A549 treated with AZD9567 at 1 μM for 4 hours (cell line): ENCODE measurements around the gene HSP90AB1. TPM values are rescaled to one million over a fixed set of nuclear protein-coding genes. Genes with fewer than 3 reads are reported as not detected.

Experiments
- total RNA-seq: library from RNA; stranded (reverse); fragments of 200-300 nt; extraction: Qiagen RNA extraction; gene quantifications from 5 replicates; pipeline ENCODE4 v1.2.3, GENCODE V29; 2022; ENCODE audit not compliant: insufficient read depth

HSP90AB1 gene
- 1,084 to 1,436 TPM (median 1,192 TPM) in 5 replicates for total RNA-seq

GRCh38 chr6:44246663-44247337 is at the start of gene HSP90AB1:
HSP90AB1 (plus strand) TSS chr6:44247101; CDS start chr6:44248630, 1,529 bp downstream.

GRCh38 chr6:44216677-44217331 is 30.1 kb upstream of the HSP90AB1 start, which contains the start of gene MYMX:
MYMX (plus strand) TSS chr6:44216926; CDS start chr6:44217472, 546 bp downstream.

GRCh38 chr6:44223319-44224028 is 23.4 kb upstream of the HSP90AB1 start, which contains the start of gene SLC29A1:
SLC29A1 (plus strand) TSS chr6:44223595; CDS start chr6:44227314, 3,719 bp downstream.

DNA sequence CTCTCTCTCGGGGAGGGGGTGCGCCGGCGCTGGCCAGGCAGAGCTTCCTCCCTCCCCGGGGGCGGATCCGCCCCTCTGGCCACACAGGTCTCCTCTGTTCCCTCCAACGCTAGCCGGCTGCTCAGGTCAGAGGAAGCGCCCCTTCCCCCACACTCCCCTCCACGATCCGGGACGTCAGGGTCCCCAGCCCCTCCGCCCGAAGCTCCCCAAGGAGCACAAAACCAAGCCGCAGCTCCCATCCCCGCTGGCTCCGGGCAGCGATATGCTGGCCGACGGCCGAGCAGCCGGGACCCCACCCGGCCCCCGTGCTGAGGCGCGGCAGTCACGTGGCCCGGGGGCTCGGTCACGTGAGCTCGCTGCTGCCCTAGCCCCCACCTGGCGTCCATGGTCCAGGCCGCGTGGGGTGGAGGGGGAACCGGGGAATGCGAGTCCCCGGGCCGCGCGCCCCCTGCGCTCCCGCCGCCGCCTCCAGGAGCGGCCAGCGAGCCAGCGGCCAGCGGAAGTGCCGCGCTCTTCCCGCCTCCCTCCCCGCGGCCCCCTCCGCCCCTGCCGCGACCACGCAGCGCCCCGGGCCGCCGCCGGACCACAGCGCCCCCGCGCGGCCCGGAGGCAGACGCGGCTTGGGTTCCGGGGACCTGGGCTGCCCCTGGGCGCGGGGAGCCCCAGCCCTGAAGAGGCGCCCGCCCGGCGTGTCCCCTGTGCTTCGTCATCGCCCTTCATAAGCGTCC is 10.3 kb downstream of the HSP90AB1 start, which contains the start of gene SLC35B2:
SLC35B2 (minus strand) TSS at position 504 of the 728 bp plus-strand sequence; CDS start at position 386, 118 bp downstream.

GRCh38 chr6:44265007-44265721 is 18.3 kb downstream of the HSP90AB1 start, which contains the start of gene NFKBIE:
NFKBIE (minus strand) TSS chr6:44265551; CDS start chr6:44265346, 205 bp downstream.

GRCh38 chr6:44269921-44270525 is 23.1 kb downstream of the HSP90AB1 start, which contains the start of gene TMEM151B:
TMEM151B (plus strand) TSS chr6:44270450; CDS start chr6:44270743, 293 bp downstream.

Other genes starting within 250 kb of the HSP90AB1 start
- gene MRPL14, start 119.6 kb upstream of the HSP90AB1 start, total RNA-seq = 68.2 to 71.9 TPM (median 69.5 TPM) in 5 replicates
- gene TMEM63B, start 119.5 kb upstream of the HSP90AB1 start, total RNA-seq = 15.0 to 20.2 TPM (median 15.3 TPM) in 5 replicates
- not detected in 5 replicates for gene CAPN11, start 88.3 kb upstream of the HSP90AB1 start, total RNA-seq
- gene MYMX, start 30.2 kb upstream of the HSP90AB1 start, total RNA-seq = not detected in 5 replicates
- gene SLC29A1, start 23.5 kb upstream of the HSP90AB1 start, total RNA-seq = 32.8 to 56.1 TPM (median 51.3 TPM) in 5 replicates
- gene SLC35B2, start 10.4 kb downstream of the HSP90AB1 start, total RNA-seq = 51.3 to 67.9 TPM (median 62.9 TPM) in 5 replicates
- gene NFKBIE, start 18.4 kb downstream of the HSP90AB1 start, total RNA-seq = 5.1 to 9.4 TPM (median 8.4 TPM) in 5 replicates
- 0.02 to 0.06 TPM (median 0.04 TPM) in 4 of 5 replicates, not detected in the other for gene TMEM151B, start 23.3 kb downstream of the HSP90AB1 start, total RNA-seq
- gene AARS2, start 66.2 kb downstream of the HSP90AB1 start, total RNA-seq = 5.0 to 7.8 TPM (median 6.3 TPM) in 5 replicates
- gene SPATS1, start 95.5 kb downstream of the HSP90AB1 start, total RNA-seq = not detected in 5 replicates
- 11.7 to 14.7 TPM (median 12.9 TPM) in 5 replicates for gene CDC5L, start 140.6 kb downstream of the HSP90AB1 start, total RNA-seq